Cardiac muscle cell (in vitro differentiated cells and primary cell): ENCODE measurements around the gene GAREM1. TPM values are rescaled to one million over a fixed set of nuclear protein-coding genes. Genes with fewer than 3 reads are reported as not detected.

Experiments
- DNase-seq, 2 donors: peaks; one replicate each; pipeline versions ENCODE4 v3.0.0 to v3.0.0-alpha.2; 2010 to 2017; ENCODE audit warnings: low read depth in 1 of 2, low spot score in 1 of 2
- H3K27ac ChIP-seq: fragments of 200-600 bp; sonication (generic); 2 replicates; pipeline ENCODE4 v1.5.1; 2016
- H3K27me3 ChIP-seq: fragments of 200-600 bp; sonication (generic); 2 replicates; pipeline ENCODE4 v1.6.0; 2016; ENCODE audit warnings: control low read depth
- H3K36me3 ChIP-seq: fragments of 200-600 bp; sonication (generic); 2 replicates; pipeline ENCODE4 v1.5.1; 2016; ENCODE audit warnings: control low read depth
- H3K4me1 ChIP-seq: fragments of 200-600 bp; sonication (generic); 2 replicates; pipeline ENCODE4 v1.8.1; 2017; ENCODE audit warnings: low read depth, mild to moderate bottlenecking, mixed run types
- H3K4me3 ChIP-seq: fragments of 200-600 bp; sonication (generic); 2 replicates; pipeline ENCODE4 v1.5.1; 2016; ENCODE audit warnings: mild to moderate bottlenecking
- H3K9me3 ChIP-seq: fragments of 200-600 bp; sonication (generic); 2 replicates; pipeline ENCODE4 v1.5.1; 2017; ENCODE audit warnings: low read depth, mild to moderate bottlenecking, control low read depth
- CTCF ChIP-seq: IDR thresholded peaks from 2 replicates; pipeline ENCODE4 v1.5.1; 2012; ENCODE audit warnings: low read depth, mild to moderate bottlenecking, low read length
- polyA plus RNA-seq: library from polyadenylated mRNA; unstranded; fragments of >200 nt; fragmentation: Nextera tagmentation; extraction: Ambion mirVana; gene quantifications from 2 replicates; pipeline ENCODE4 v1.2.1, GENCODE V29; 2016
- total RNA-seq: library from RNA; depleted of rRNA; stranded (reverse); fragments of >200 nt; gene quantifications from 2 replicates; pipeline ENCODE4 v1.2.3, GENCODE V29; 2016

Gene GAREM1
- total and polyA plus RNA-seq, 2 experiments from 2014 or later, result 14.2 to 17.3 TPM

DNA sequence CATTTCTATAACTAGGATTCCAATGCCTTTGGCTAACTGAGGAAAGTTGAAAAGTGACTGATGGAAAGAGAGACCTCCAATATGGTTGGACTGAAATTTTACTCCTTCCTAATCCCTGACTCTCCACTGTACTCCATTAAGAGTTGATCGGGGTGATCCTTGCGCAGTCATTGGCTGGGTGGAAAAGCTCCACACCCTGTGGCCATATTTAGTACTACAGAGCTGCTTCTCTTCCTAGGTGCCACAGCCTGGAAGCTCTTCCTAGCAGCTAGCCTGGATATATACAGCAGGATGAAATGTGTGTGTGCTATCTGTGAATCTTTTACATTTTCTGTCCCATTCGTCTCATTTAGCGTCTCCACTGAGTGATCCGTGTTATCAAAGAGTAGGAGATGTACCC, 209.7 kb downstream of the GAREM1 start:
- no peak for DNase-seq
- TF ChIP-seq CTCF, result no peak
- no peaks in the 10 kb centered on the region for H3K4me1 ChIP-seq

GRCh38 chr18:32259553-32259952, 211.1 kb downstream of the GAREM1 start:
- no peak for TF ChIP-seq CTCF
- Histone ChIP-seq H3K27me3 (no peaks in the 10 kb centered on the region), H3K9me3 (no peaks in the 10 kb centered on the region), H3K27ac (no peak overlapping the region), H3K4me3 (no peak overlapping the region), H3K4me1 (no peaks in the 10 kb centered on the region), H3K36me3 (no peaks in the 10 kb centered on the region)
- DNase-seq, result no peak

More for the DNA sequence above, 209.7 kb downstream of the GAREM1 start:
- H3K4me3 ChIP-seq, result no peak overlapping the region
- no peaks in the 10 kb centered on the region for H3K9me3 ChIP-seq
- no peak overlapping the region for H3K27ac ChIP-seq
- H3K36me3 ChIP-seq, result no peaks in the 10 kb centered on the region
- no peaks in the 10 kb centered on the region for H3K27me3 ChIP-seq

- H3K27me3 ChIP-seq, result no peaks in the 10 kb centered on the region
- no peaks in the 10 kb centered on the region for H3K9me3 ChIP-seq
- no peak overlapping the region for H3K4me3 ChIP-seq
- no peak overlapping the region for H3K27ac ChIP-seq
- TF ChIP-seq CTCF, result no peak
- H3K4me1 ChIP-seq, result no peaks in the 10 kb centered on the region
- no peak for DNase-seq
- H3K36me3 ChIP-seq, result no peaks in the 10 kb centered on the region
Observed at GRCh38 chr18:32258558-32259204, 212.0 kb downstream of the GAREM1 start.

GRCh38 chr18:32258148-32258547, 212.5 kb downstream of the GAREM1 start:
- H3K27ac ChIP-seq, result no peak overlapping the region
- DNase-seq, result no peak
- H3K4me3 ChIP-seq, result no peak overlapping the region
- TF ChIP-seq CTCF, result no peak
- H3K27me3 ChIP-seq, result no peaks in the 10 kb centered on the region
- H3K36me3 ChIP-seq, result no peaks in the 10 kb centered on the region
- H3K4me1 ChIP-seq, result no peaks in the 10 kb centered on the region
- H3K9me3 ChIP-seq, result no peaks in the 10 kb centered on the region

DNA sequence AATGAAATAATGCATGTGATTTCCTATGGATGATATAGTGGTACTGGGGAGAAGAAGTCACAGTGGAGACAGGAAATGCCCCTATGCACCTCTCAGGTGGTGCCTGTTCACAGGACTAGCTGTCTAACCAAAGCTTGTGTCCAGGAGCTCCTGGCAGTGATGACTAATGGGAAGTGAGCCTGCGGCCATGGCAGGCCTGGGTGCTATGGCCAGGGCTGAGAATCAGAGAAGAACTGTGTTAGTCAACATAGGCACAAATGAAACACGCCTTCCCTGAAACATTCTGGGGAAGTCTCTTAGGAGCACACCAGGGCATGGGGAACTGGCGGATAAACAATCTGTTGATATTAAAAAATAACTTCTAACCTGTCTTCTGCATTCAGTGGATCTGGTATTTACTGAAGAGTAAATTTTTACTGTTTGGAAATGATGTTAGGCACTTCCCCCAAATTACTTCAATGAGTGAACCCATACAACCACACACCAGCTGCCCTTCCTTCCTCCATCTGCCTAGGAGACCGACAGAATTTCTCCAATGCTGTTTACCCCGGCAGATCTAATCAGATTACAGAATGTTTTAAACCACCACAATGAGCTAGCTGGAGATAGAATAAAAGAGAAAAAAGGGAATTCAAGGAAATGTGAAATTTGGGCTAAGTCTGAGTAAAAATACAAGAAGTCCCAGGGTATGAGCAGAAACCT, 213.4 kb downstream of the GAREM1 start:
- no peak for DNase-seq
- no peak overlapping the region for H3K27ac ChIP-seq
- no peaks in the 10 kb centered on the region for H3K4me1 ChIP-seq
- H3K4me3 ChIP-seq, result no peak overlapping the region
- no peaks in the 10 kb centered on the region for H3K9me3 ChIP-seq
- no peaks in the 10 kb centered on the region for H3K27me3 ChIP-seq
- TF ChIP-seq CTCF, result no peak
- H3K36me3 ChIP-seq, result no peaks in the 10 kb centered on the region
